Mammary epithelial cell (primary cell): ENCODE measurements around the gene MRE11.

Source experiments
- CTCF ChIP-seq, 2 donors: IDR thresholded peaks in 1 of 2; conservative IDR thresholded peaks in 1 of 2; 2 replicates each; pipeline ENCODE4 v1.5.1; 2011 to 2012; ENCODE audit warnings: inconsistent platforms in 2 of 2, low read length in 2 of 2, mild to moderate bottlenecking in 2 of 2, control low read depth in 1 of 2, low read depth in 1 of 2; ENCODE audit not compliant: insufficient read depth in 1 of 2; ENCODE audit errors: extremely low read depth in 1 of 2
- EZH2 ChIP-seq: IDR thresholded peaks from 2 replicates; pipeline ENCODE4 v1.6.1; 2012; ENCODE audit warnings: low read length, inconsistent platforms, borderline replicate concordance

GRCh38 chr11:94376841-94377240 lies 116.8 kb downstream of the MRE11 start:
- TF ChIP-seq CTCF (conservative IDR thresholded peaks at IDR 0.05 in 1 of 2, IDR thresholded peaks at IDR 0.05 in 1 of 2; ENCODE audit: extremely low read depth in 1 of 2, insufficient read depth in 1 of 2, low read depth in 1 of 2, low read length in 2 of 2) (no peak), EZH2 (no peak)
